ENCODE results near the gene TNKS2. TPM values are rescaled to one million over a fixed set of nuclear protein-coding genes. Genes with fewer than 3 reads are reported as not detected.

The TNKS2 gene
- total RNA-seq, 4 donors from 2014 or later = 40.5 to 70.0 (median 57.4) TPM

GRCh38 chr10:91797048-91797690, 1.1 kb upstream of the TNKS2 start:
- no peak overlapping the region for H3K4me3 ChIP-seq (ENCODE audit: low read depth, poor library complexity, severe bottlenecking)
- DNase-seq (ENCODE audit: low spot score in 2 of 2) = no peak
- intact Hi-C loops (cut with DNase I; ENCODE audit: low total_unique reads) = no loop called here
- 22 to 30% methylated on average over 3 of the region's 3 CpGs for WGBS, 2 donors
- TF ChIP-seq POLR2A (IDR thresholded peaks at IDR 0.05) (no peak), CTCF (IDR thresholded peaks at IDR 0.05) (no peak)

- WGBS, 2 donors = 0% methylated on average over 14 to 19 of the region's 54 CpGs
- TF ChIP-seq CTCF (IDR thresholded peaks at IDR 0.05) (no peak), POLR2A (IDR thresholded peaks at IDR 0.05) (no peak)
- no peak for DNase-seq (ENCODE audit: low spot score in 2 of 2)
- peak overlapping the region; percentile 94 for H3K4me3 ChIP-seq (ENCODE audit: low read depth, poor library complexity, severe bottlenecking)
- intact Hi-C loops (cut with DNase I; ENCODE audit: low total_unique reads) = no loop called here
Observed at GRCh38 chr10:91798649-91799611, 704 bp downstream of the TNKS2 start.

GRCh38 chr10:91799612-91799975, 1.4 kb downstream of the TNKS2 start:
- H3K4me3 ChIP-seq (ENCODE audit: low read depth, poor library complexity, severe bottlenecking) = no peak overlapping the region
- no peak for DNase-seq (ENCODE audit: low spot score in 2 of 2)
- TF ChIP-seq POLR2A (IDR thresholded peaks at IDR 0.05) (no peak), CTCF (IDR thresholded peaks at IDR 0.05) (no peak)
- 16 to 19% methylated on average over 4 of the region's 4 CpGs for WGBS, 2 donors
- intact Hi-C loops (cut with DNase I; ENCODE audit: low total_unique reads) = no loop called here

- DNase-seq (ENCODE audit: low spot score in 2 of 2) = no peak
- intact Hi-C loops (cut with DNase I; ENCODE audit: low total_unique reads) = no loop called here
- no peak overlapping the region for H3K4me3 ChIP-seq (ENCODE audit: low read depth, poor library complexity, severe bottlenecking)
- 31 to 42% methylated on average over 5 of the region's 5 CpGs for WGBS, 2 donors
- TF ChIP-seq CTCF (IDR thresholded peaks at IDR 0.05) = no peak
- no peak for TF ChIP-seq POLR2A (IDR thresholded peaks at IDR 0.05)
Observed at GRCh38 chr10:91800182-91800581, 2.0 kb downstream of the TNKS2 start.

- intact Hi-C loops (cut with DNase I; ENCODE audit: low total_unique reads) = no loop called here
- no peak for DNase-seq (ENCODE audit: low spot score in 2 of 2)
- TF ChIP-seq CTCF (IDR thresholded peaks at IDR 0.05) = no peak
- no peak for TF ChIP-seq POLR2A (IDR thresholded peaks at IDR 0.05)
- WGBS, 2 donors = 56 to 77% methylated on average over 1 of the region's 1 CpG
- H3K4me3 ChIP-seq (ENCODE audit: low read depth, poor library complexity, severe bottlenecking) = no peak overlapping the region
Observed at GRCh38 chr10:91800756-91801155, 2.5 kb downstream of the TNKS2 start.
